Bronchial epithelial cell (primary cell): ENCODE data around the gene KCNJ6. TPM values are rescaled to one million over a fixed set of nuclear protein-coding genes. Genes with fewer than 3 reads are reported as not detected.

Experiments used
- DNase-seq: peaks from one replicate; pipeline ENCODE4 v3.0.0-alpha.2; 2010; ENCODE audit warnings: low read depth
- FAIRE-seq: peaks from 2 replicates; lab custom pipeline; 2011; peaks lifted over from hg19 to GRCh38; lab: Jason Lieb, UNC
- H3K27me3 ChIP-seq: 2 replicates; pipeline ENCODE4 v1.5.1; 2011; ENCODE audit warnings: low read length; ENCODE audit not compliant: control insufficient read depth, insufficient read depth
- H3K36me3 ChIP-seq: 2 replicates; pipeline ENCODE4 v1.5.1; 2011; ENCODE audit warnings: low read length; ENCODE audit not compliant: control insufficient read depth, insufficient read depth
- H3K4me3 ChIP-seq: 2 replicates; pipeline ENCODE4 v1.5.1; 2011; ENCODE audit warnings: mild to moderate bottlenecking, low read depth, low read length, control low read depth
- CTCF ChIP-seq: IDR thresholded peaks from 2 replicates; pipeline ENCODE4 v1.5.1; 2011; ENCODE audit warnings: mild to moderate bottlenecking, moderate library complexity, low read length, control low read depth, inconsistent platforms; ENCODE audit not compliant: insufficient read depth, severe bottlenecking
- total RNA-seq: library from RNA; depleted of rRNA; stranded (reverse); fragments of >200 nt; gene quantifications from 2 replicates; pipeline ENCODE4 v1.2.1, GENCODE V29; 2014

Gene KCNJ6
- total RNA-seq, 1 donor from 2014 or later, result not detected

- no peaks in the 10 kb centered on the region for H3K36me3 ChIP-seq
- H3K4me3 ChIP-seq, result no peak overlapping the region
- FAIRE-seq, result no peak
- no peak for TF ChIP-seq CTCF
- no peak for DNase-seq
- no peaks in the 10 kb centered on the region for H3K27me3 ChIP-seq
These were observed 51.1 kb downstream of the KCNJ6 start for GRCh38 chr21:37865156-37865555.

GRCh38 chr21:37863842-37864241 is 52.4 kb downstream of the KCNJ6 start:
- no peak for TF ChIP-seq CTCF
- DNase-seq (no peak), FAIRE-seq (no peak)
- H3K27me3 ChIP-seq, result no peaks in the 10 kb centered on the region
- H3K4me3 ChIP-seq, result no peak overlapping the region
- no peaks in the 10 kb centered on the region for H3K36me3 ChIP-seq

GRCh38 chr21:37862536-37862935 is 53.7 kb downstream of the KCNJ6 start:
- no peak overlapping the region for H3K4me3 ChIP-seq
- FAIRE-seq, result peak; percentile 32
- DNase-seq, result peak; percentile 43

GRCh38 chr21:37861561-37861960 is 54.7 kb downstream of the KCNJ6 start:
- DNase-seq, result no peak
- no peak for TF ChIP-seq CTCF
- H3K4me3 ChIP-seq, result no peak overlapping the region
- no peak for FAIRE-seq
- H3K27me3 ChIP-seq, result no peaks in the 10 kb centered on the region
- H3K36me3 ChIP-seq, result no peaks in the 10 kb centered on the region

More at GRCh38 chr21:37862536-37862935, 53.7 kb downstream of the KCNJ6 start:
- Histone ChIP-seq H3K27me3 (no peaks in the 10 kb centered on the region), H3K36me3 (no peaks in the 10 kb centered on the region)
- no peak for TF ChIP-seq CTCF

- Histone ChIP-seq H3K27me3 (no peaks in the 10 kb centered on the region), H3K36me3 (no peaks in the 10 kb centered on the region), H3K4me3 (no peak overlapping the region)
- FAIRE-seq, result no peak
- DNase-seq, result no peak
- no peak for TF ChIP-seq CTCF
These were observed 55.8 kb downstream of the KCNJ6 start for GRCh38 chr21:37860416-37860815.
